GM12873 (cell line): Measurements from ENCODE around the gene FFAR3.

Experiments
- TF ChIP-seq, protein P1 (sequence below): IDR thresholded peaks from 2 replicates; pipeline ENCODE4 v1.5.1; 2012; ENCODE audit warnings: low read depth, mild to moderate bottlenecking, moderate library complexity, low read length, control low read depth; ENCODE audit not compliant: insufficient read depth; ENCODE audit errors: missing control alignments

The FFAR3 gene

DNA sequence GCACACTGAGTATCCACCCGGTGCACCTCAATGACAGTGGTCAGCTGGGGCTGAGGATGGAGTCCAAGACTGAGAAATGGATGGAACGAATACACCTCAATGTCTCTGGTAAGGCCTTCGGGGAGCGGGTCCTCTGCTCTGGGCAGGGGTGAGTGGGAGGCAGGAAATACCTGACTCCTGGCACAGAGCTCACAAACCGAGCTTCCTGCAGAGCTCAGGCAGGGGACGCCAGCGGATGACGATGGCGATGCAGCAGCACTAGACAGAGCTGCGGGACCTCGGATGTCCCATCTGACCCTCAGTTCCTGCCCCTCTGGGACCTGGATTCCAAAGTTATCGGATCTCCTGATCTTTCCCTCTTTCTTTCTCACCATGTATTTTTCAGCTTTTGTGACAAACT is 25.4 kb upstream of the FFAR3 start:
- TF ChIP-seq, protein P1, sequence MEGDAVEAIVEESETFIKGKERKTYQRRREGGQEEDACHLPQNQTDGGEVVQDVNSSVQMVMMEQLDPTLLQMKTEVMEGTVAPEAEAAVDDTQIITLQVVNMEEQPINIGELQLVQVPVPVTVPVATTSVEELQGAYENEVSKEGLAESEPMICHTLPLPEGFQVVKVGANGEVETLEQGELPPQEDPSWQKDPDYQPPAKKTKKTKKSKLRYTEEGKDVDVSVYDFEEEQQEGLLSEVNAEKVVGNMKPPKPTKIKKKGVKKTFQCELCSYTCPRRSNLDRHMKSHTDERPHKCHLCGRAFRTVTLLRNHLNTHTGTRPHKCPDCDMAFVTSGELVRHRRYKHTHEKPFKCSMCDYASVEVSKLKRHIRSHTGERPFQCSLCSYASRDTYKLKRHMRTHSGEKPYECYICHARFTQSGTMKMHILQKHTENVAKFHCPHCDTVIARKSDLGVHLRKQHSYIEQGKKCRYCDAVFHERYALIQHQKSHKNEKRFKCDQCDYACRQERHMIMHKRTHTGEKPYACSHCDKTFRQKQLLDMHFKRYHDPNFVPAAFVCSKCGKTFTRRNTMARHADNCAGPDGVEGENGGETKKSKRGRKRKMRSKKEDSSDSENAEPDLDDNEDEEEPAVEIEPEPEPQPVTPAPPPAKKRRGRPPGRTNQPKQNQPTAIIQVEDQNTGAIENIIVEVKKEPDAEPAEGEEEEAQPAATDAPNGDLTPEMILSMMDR, result peak; percentile 18

- TF ChIP-seq, protein P1, result no peak
These were observed 24.0 kb upstream of the FFAR3 start for GRCh38 chr19:35334144-35334753.

DNA sequence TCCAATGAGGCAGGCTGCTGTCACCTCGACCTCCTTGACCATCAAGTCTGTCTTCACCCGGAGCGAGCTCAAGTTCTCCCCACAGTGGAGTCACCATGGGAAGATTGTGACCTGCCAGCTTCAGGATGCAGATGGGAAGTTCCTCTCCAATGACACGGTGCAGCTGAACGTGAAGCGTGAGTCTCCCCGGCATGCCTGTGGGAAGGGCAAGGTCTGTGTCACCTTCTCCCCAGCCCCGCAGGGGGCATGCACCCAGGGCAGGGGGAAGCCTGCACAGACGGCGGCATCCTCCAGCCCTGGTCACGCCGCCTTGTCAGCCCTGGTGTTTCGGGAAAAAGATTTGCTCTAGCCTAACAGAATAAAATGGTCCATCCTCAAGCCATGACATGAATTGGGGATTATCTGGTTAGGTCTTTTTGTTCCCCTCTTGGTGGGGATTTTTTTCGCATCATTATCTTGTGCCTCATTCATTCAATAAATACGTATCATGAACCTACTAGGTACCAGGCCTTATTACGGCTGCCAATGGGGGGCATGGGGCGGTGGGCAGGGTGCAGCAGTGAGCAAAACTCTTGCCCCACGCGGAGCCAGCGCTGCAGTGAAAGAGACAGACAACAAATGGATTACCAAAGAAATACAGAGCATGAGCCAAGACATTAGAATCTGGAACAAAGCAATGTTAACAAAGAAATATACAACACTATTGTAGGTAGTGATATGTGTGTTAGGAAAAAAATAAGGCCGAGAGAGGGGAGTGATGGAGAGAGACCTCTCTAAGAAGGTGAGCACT is 21.9 kb upstream of the FFAR3 start:
- TF ChIP-seq, protein P1, result no peak

DNA sequence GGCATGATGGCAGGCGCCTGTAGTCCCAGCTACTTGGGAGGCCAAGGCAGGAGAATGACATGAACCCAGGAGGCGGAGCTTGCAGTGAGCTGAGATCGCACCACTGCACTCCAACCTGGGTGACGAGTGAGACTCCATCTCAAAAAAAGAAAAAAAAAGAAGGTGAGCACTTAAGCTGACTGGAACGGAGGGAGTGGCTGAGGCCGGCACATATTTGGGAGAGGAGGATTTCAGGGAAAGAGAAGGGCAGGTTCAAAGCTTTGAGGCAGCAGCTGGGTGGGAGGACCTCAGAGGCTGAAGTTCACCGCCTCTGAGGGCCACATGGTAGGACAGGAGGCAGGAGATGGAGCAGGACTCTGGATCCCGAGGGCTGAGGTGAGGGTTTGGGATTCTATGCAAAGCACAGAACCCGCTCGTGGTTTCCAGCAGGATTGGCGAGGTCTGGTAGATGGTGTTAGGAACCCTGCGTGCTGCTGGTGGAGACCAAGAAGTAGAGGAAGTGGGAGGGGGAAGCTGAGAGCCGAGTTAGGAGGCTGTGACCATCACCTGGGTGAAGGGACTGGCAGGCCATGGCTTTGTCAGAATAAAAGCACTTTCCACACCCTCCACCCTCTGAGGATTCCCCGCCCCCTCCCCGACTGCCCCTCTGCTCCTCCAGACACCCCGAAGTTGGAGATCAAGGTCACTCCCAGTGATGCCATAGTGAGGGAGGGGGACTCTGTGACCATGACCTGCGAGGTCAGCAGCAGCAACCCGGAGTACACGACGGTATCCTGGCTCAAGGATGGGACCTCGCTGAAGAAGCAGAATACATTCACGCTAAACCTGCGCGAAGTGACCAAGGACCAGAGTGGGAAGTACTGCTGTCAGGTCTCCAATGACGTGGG is 20.9 kb upstream of the FFAR3 start:
- TF ChIP-seq, protein P1, result no peak

GRCh38 chr19:35337984-35338296 is 20.3 kb upstream of the FFAR3 start:
- TF ChIP-seq, protein P1, result no peak

DNA sequence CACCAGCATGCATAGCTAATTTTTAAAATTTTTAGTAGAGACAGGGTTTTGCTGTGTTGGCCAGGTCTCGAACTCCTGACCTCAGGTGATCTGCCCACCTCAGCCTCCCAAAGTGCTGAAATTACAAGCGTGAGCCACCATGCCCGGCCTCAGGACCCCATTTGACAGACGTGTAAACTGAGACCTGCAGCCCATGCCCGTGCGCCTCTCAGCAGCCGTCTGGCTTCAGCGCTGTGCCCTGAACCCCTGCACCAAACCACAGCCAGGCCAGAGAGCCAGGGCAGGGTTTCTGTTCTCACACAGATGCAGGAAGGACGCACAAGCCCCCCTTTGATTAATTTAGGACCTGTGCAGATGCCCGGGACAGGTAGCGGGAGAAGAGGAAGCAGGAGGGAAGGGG is 17.8 kb upstream of the FFAR3 start:
- TF ChIP-seq, protein P1, result no peak

GRCh38 chr19:35341006-35341405 is 17.3 kb upstream of the FFAR3 start:
- TF ChIP-seq, protein P1, result no peak
